ENCODE data around the gene FMN1.
A peak's percentile ranks its signal among the peaks of the same experiment; 100 is the strongest.

FMN1 gene

GRCh38 chr15:33152502-33153109 is 41.9 kb downstream of the FMN1 start:
- DNase-seq = no peak

DNA sequence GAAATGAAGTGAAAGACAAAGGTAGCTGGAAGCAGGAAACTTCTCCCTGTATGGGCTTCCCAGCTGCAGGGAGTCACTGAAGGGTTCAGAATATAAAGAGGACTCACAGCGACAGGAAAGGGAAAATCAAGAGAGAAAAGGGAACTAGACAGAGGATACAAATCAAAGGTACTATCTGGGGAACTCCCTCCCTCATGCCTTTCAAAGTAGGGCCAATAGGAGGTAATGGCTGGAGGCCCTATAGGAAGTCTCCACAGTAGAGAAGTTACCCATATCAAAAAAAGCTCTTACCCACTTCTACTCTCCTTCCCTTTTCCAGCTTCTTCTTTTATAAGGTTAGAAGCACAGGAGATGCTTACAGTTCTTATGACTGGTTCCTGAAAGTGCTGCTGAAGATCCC is 43.5 kb downstream of the FMN1 start:
- DNase-seq = no peak

DNA sequence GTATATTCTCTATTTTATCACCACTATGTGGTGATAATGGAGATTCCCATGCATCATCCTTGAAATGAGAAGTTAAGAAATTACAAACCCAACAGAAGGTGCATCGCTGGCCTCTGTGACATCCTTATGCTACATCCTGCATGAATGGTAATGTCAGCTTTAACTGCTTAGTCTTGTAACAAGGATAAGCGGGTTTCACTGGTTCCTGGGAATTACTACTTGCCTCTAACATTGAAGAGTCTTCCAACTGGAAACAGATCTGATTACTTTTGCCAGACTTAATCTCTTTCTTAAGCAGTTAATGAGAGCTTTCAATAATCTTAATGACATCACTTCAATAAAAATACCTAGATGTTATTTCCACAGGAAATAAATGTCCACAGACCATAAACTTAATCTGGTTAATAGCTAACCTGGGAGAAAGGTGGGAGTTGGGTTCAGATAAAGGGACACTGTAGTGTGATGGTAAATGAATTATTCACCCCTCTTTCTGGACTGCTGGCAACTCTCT is 44.0 kb downstream of the FMN1 start:
- no peak for DNase-seq

DNA sequence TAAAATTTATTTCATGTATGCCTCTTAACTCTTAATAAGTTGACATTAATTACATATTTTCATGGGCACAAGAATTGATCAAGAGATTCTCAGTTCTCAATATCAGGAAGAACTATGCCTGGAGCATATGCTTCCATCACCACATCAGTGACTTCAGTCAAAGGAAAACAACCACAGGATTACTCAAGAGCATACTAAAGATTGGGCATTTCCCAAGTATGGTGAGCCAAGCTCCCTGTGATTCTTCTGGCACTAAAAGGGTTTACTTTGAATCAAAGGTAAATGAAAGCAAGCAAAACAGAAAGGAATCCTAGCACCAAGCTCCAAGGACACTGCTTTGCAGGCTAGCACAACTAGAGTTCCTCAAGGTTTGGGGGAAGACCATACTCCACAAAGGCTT is 44.6 kb downstream of the FMN1 start:
- DNase-seq = peak; percentile 18

- no peak for DNase-seq
These were observed 46.3 kb downstream of the FMN1 start for GRCh38 chr15:33148129-33148751.

- DNase-seq = no peak
These were observed 48.5 kb downstream of the FMN1 start for GRCh38 chr15:33146051-33146450.

DNA sequence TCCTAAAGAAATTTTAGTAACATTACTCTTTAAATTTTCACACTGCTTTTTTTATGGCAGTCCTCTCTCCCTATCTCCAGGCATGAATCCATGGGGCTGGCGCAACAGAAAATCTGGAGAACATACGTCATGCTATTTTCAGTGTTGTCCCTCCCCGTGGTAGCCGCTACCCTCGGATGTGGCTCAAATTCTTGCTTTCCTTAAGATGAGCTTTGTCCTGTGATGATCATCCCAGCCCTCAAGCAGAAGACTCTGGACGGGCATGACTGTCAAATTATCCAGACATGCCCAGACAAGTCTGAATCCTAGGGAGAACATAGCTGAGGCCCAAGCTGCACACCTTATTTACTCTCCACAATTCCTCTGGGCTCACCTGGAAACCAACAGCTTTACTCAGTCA is 49.1 kb downstream of the FMN1 start:
- DNase-seq = no peak

DNA sequence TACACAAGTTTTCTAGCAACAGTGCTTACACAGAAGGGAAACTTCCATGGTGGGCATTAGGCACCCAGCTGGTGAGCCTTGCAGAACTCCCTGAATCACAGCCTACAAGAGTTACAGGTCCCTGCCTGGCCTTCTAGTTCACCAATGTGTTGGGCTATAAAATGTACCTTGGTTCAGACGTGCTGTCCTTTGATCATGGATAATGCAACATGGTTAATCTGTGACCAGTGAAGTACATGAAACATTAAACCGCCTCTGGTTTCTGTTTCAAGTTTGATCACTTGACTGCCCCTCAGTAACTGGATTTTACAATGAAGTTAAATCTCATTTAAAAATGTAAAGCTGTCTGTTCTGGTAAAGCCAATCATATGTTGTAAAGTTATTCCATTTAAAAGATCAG is 51.8 kb downstream of the FMN1 start:
- no peak for DNase-seq

GRCh38 chr15:33138000-33138399 is 56.5 kb downstream of the FMN1 start:
- no peak for DNase-seq

DNA sequence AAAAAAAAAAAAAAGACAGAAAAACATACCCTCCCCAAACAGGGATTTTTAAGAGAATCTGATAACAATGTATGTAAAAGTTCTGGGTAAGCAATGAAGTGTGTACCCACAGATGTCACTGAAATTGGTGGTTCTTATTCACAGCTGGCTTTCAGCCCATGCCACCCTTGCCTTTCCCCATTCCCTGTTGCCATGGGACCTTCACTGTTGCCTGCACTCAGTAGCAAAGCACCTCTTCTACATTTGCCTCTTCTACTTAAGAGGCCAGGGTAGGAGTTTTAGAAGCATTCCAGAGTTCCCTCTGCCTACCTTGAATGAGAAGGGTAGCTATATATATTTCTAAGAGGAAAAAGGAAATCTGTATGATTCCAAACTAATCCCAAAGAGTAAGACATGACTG is 57.4 kb downstream of the FMN1 start:
- DNase-seq = no peak

DNA sequence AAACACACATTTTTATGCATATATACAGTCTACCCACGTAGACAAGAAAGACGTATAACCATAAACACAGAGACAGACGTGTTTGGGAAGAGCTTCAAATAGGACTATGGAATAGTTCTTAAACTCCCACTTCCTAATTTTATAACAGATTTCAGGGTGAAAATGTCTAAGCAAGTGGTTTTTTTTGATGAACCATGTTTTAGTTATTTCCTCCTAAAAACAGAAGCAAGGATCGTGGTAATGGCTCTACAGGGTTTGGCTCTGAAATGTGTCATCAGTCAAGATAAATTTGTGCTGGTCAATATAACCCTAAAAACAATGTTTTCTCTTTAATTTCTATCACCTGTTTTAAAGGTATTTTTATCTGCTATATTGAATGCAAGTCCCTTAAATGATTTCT is 58.2 kb downstream of the FMN1 start:
- peak; percentile 22 for DNase-seq

GRCh38 chr15:33135355-33135781 is 59.1 kb downstream of the FMN1 start:
- DNase-seq = no peak

GRCh38 chr15:33132722-33133345 is 61.7 kb downstream of the FMN1 start:
- peak; percentile 75 for DNase-seq

GRCh38 chr15:33132233-33132580 is 62.3 kb downstream of the FMN1 start:
- no peak for DNase-seq

DNA sequence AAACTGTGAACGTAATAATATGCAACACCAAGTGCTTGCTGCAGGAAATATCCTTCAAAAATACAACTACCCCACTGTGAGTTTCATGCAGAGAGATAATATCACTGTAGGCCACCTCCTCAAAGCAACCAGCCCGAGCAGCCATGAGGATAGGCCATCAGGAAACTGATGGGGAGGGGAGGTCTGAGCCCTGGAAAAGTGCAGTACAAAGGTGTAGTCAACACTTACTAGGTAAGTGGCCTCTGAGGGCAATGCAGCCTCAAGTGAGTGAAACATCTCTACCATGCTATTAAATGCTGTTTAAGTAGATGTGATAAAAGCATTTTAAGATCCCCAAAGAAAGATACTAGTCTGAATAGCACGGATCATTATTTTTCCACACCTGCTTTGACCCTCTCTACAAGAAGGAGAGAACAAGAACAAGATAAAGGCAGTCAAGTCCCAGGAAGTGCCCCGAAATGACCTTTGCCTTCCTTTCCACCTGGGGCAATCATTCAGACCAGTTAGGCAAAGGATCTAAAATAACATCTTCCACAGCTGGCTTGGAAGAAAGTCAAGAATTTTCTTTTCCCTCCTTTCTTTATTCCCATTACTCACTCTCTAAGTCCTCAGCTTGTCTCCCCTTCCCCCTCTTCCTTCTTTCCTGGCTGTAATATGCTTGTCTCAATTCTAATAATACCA is 62.8 kb downstream of the FMN1 start:
- DNase-seq = peak; percentile 74

- peak; percentile 99 for DNase-seq
These were observed 67.8 kb downstream of the FMN1 start for GRCh38 chr15:33126559-33127290.

DNA sequence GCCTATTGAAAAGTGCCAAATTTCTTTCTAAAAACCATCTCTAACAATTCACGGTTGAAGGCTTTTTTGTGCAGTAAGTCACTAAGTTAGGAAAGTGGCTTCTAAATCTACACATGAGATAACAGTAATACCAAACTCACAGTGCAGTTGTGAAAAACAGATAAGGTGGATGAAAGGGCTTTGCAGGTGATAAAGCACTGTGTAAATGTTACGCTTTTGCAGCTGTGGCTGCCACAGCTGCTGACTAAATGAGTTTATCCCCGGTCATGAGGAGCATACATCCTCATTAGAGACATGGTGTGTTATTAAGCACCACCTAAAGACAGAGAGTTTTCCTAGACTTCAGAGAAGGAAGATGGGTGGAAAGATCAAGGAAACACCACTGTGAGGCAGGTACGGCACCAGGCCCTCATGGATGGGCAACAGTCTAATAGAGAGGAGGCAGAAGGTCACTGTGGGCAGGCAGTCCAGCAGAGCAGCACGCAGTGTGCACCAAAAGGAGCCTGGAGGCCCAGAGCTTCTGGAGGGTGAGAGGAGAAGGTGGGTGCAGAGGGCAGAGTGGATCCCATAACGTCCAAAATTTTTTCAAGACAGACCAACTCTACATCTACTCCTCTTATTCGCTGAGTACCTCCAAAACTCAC is 68.5 kb downstream of the FMN1 start:
- no peak for DNase-seq

DNA sequence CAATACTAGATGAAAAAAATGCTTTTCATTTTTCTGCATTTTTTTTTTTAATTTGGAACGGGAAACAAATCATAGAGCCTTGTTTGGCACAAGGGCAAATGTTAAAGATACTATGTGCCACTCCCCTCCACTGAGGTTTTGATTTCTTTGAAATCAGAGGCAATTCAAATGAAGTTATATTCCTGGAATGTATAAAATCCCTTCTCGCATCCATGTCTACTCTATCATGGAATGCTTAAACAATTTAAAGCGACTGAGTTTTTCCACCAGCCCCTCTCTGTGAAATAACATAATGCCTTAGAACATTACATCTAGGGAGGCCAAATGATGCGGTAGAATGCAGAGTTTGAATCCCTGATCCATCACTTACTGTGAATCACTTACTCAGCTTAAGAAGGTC is 69.7 kb downstream of the FMN1 start:
- peak; percentile 25 for DNase-seq

GRCh38 chr15:33124279-33124678 is 70.2 kb downstream of the FMN1 start:
- no peak for DNase-seq

DNA sequence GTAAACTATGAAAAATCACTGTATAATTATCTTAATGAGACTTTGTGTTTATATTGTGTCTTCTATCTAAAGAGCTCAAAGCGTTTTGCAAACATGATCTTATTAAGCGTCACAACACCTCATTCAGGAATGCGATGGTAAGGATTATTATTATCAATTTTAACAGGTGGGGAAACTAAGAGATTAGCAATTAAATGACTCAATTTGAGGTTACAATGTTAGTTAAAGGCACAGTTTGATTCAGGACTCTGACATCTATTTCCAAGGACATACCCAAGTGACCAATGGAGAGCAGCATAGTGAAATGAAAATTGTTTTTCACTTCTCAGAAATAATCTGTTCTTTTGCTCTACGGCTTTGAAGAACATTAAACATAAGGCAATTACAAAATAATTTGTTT is 74.6 kb downstream of the FMN1 start:
- no peak for DNase-seq

DNA sequence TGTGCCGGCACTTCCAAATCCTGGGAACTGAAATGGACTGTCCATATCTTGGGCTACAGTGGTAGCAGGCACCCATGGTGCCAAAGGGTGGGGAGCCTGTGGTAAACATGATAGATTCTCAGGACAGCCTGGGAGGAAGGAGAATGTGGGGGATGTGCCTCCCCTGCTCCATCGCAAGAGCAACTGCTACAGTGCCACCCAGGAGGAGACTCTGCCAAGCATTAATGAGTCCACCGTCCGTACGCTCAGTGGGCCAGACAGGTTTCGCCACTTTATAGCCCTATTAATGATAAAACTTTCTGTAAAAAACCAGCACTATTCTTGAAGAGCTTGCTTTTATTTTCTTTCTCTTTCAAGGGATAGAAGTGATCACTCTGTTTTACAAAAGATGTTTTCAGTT is 75.2 kb downstream of the FMN1 start:
- no peak for DNase-seq

DNA sequence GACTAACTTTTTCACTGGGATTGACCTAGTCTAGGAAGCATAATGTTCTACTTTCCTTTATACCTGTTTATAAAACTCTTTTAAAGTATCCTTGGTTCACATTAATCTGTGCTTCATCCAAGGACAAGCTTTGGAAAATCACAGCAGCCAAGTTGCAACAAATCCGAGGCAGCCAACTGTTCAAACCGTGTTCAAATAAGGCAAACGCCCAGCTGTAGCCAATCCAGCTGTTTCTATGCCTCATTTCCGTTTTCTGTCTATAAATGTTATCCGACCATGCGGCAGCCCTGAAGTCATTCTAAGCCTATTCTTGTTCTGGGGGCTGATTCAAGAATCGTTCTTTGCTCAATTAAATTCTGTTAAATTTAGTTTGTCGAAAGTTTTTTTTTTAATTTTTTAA is 78.3 kb downstream of the FMN1 start:
- DNase-seq = no peak
